Stimulated activated CD4-positive, alpha-beta T cell treated with anti-CD3 and anti-CD28 coated beads, Interleukin-1b, Interleukin-23, amount 100 ng/mL, for 24 hours (primary cell): ENCODE results near the gene LRP1B.

Experiments
- DNase-seq, 4 experiments: peaks; one replicate each; pipeline ENCODE4 v3.0.0-alpha.2; 2020; ENCODE audit warnings: low read depth in 4 of 4, low spot score in 1 of 4

LRP1B gene

DNA sequence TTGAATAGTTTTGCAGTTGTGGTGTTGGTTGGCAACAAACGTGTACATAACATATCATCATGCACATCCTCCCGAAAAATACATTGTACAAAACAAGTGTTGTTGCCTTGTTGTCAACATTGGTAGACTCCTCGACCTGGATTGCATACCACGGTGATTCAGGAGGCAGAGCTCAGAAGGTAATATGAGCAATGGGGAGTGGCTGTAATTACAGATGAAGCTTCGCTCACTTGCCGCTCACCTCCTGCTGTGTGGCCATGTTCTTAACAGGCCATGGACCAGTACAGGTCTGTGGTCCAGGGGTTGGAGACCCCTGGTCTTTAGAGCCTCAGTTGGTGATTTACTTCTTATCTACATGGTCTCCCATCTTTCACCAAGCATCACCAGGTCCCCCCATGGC is 1927.5 kb downstream of the LRP1B start:
- DNase-seq, result no peak

DNA sequence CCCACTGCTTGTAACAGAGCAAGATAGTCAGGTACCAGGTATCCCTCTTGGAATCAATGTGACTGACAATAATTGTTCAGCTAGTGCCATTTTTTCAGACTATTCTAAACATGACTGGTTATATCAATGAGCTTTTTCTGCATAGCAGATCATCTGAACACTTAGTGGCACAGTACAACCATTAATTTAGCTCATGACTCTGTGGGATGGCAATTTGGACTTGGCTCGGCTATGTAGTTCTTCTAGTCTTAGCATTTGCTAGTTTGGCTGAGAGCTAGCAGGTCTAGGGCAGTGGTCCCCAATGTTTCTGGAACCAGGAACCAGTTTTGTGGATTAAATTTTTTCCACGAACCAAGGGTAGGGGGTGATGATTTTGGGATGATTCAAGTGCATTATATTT is 1929.2 kb downstream of the LRP1B start:
- DNase-seq, result no peak

DNA sequence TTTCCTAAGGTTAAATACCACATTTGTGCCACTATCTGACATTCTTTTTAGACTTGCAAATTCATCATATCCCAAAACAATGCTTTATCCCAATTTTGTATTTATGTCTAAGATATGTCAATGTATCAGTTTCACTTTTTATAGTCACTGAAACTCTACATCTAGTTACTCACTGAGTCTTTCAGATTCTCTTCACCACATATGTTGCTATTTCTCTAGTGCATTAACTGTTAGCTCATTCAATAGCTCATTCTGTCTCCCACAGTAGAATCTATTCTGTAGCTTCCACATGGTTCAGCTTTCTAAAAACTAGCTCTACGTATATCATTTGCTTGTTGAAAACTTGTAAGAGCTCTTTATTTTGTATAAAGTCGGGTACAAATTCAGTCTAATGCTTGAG is 1930.1 kb downstream of the LRP1B start:
- DNase-seq, result no peak

DNA sequence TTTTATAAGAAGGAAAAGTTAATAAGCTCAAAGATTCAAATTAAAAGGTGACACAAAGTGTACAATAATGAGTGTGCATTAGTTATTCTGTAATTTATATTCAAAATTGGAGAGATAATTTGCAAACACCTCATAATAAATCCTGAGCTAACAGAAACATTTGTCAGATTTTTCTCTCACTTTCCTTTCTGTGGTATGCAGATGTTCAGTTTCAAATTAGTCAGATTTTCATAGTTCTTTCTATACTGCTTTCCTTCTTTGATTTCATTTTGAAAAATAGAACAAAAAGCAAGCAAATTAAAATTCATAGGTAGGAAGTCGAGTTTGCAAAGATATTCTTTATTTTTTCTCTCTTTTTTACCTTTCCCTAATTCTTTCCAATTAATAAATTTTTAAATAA is 1930.5 kb downstream of the LRP1B start:
- DNase-seq, result no peak

DNA sequence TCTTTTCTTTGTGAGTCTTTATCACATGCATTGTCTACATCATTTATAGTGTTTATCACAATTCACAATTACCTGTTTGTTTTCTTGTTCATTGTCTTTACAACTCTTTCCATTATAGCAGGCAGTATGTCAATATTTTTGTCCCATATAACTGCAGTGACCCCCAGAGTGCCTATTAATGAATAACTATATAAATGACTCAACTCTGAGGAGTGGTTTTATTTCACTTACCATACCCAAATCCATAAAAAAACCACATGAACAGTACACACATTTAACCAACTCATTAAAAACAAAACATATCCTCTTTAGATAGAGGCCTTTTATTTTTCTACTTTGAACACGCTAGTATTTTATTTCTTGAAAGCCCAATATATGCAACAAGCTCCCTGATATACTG is 1931.5 kb downstream of the LRP1B start:
- no peak for DNase-seq

DNA sequence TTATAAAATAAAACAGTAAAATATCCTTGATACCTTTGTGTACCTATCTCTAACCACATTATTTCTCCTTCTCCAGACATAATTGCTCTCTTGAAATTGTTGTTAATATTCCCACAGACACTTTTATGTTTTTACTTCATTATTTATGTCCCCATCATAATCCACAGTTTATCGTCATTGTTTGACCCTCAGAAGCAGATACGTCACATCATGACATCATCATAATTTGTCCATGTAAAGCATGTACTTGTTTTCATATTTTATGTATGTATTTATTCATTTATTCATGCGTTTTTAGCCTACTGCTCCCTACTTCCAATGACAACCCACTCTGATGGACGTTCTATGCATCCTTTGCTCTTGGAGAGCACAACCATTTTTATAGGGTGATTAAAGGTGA is 1943.7 kb downstream of the LRP1B start:
- no peak for DNase-seq

DNA sequence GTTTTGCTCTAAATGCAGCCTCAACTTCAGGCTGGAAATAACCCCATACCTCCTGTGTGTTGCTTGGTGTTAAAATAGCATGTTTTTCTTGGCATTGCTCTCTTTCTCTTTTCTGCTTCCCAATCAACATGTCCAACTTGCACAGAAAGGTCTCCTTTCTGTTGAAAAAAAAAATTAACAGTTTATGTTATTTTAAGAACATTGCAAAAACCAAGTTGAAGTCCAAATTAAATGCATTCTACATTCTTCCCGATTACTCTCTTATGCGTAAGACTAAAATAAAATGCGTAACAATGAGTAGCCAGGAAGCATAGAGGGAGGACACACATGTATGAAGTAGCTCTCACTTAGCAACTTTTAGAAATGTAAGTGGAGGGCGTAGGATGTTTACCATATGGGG is 1944.5 kb downstream of the LRP1B start:
- no peak for DNase-seq

DNA sequence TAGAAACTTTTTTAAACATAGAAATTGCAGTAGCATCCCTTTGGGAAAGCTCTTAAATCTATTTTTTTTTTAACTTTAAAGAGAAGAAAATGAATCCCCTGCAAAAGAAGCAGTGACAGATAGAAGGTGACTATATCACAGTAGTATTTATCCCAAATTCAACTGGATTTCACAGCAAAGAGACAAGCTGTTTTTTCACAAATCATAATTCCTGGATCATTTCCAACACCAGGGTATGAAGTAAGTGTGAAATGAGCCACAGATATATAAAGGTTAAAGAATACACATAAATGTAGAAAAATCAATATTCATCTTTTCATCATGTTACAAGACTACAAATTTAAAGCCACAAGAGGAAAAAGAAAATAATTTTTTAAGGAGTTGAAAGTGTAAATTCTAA is 1945.7 kb downstream of the LRP1B start:
- no peak for DNase-seq

DNA sequence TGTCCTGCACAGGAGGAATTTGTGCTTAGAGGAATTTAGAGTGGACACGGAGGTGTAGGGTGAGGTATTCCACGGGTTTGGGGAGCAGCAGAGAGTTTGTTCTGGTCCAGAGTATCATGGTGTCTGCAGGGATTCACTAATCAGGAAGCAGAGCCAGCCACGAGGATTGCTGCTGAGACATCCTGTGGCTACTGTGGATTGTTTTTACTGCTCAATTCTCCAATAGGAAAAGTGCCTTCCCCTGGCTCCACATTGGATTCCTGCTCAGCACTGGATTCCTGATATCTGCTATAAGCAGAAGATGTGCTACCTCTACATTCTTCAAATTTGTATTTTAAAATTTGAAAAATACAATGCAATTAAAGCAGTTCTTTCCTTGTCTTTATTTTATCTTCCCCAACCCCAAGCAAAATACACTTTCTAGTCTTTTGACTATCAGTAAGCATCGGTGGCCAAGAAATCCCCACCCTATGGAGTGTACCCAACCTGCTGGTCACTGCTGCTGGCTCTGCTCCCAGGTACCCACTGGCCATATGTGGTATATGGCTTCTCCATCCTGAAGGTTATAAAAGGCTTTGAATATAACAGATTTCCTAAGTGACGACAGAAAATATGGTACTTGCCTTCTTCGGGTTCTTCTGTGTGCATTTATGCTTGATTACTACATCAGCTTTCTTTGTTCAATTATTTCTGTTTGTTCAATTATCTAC is 1947.6 kb downstream of the LRP1B start:
- DNase-seq, result no peak
